Glutamatergic neuron (in vitro differentiated cells): ENCODE data around the gene BORCS6. TPM values are rescaled to one million over a fixed set of nuclear protein-coding genes. Genes with fewer than 3 reads are reported as not detected.

Experiments used
- DNase-seq: peaks from one replicate; pipeline ENCODE4 v3.0.0; 2022
- H3K27ac Mint-ChIP-seq: one replicate; pipeline ENCODE4 v1.8.0; 2020; ENCODE audit warnings: mild to moderate bottlenecking, mixed read lengths, inconsistent platforms; ENCODE audit not compliant: unreplicated experiment
- H3K27me3 Mint-ChIP-seq: one replicate; pipeline ENCODE4 v1.8.0; 2020; ENCODE audit warnings: mild to moderate bottlenecking, moderate library complexity, mixed read lengths, inconsistent platforms; ENCODE audit not compliant: unreplicated experiment
- H3K36me3 Mint-ChIP-seq: one replicate; pipeline ENCODE4 v1.8.0; 2020; ENCODE audit warnings: mild to moderate bottlenecking, mixed read lengths, inconsistent platforms; ENCODE audit not compliant: unreplicated experiment
- H3K4me1 Mint-ChIP-seq: one replicate; pipeline ENCODE4 v1.8.0; 2020; ENCODE audit warnings: mild to moderate bottlenecking, low read depth, mixed read lengths, inconsistent platforms; ENCODE audit not compliant: unreplicated experiment
- H3K4me3 Mint-ChIP-seq: one replicate; pipeline ENCODE4 v1.8.0; 2020; ENCODE audit warnings: mild to moderate bottlenecking, mixed read lengths, inconsistent platforms; ENCODE audit not compliant: unreplicated experiment
- H3K9me3 Mint-ChIP-seq: one replicate; pipeline ENCODE4 v1.8.0; 2020; ENCODE audit warnings: mild to moderate bottlenecking, moderate library complexity, mixed read lengths, inconsistent platforms; ENCODE audit not compliant: unreplicated experiment
- CTCF ChIP-seq: fragments of 200-600 bp; sonication (generic); IDR thresholded peaks from one replicate; pipeline ENCODE4 v1.5.0; 2021; ENCODE audit not compliant: partially characterized antibody, unreplicated experiment
- total RNA-seq: library from RNA; stranded (reverse); fragmentation: NEBNext Ultra II Directional; extraction: Animal tissue kit (Norgen Biotek cat#: 25700); gene quantifications from one replicate; pipeline ENCODE4 v1.2.1, GENCODE V29; 2021; ENCODE audit not compliant: unreplicated experiment

BORCS6 gene
- total RNA-seq, 1 donor from 2014 or later = 14.2 TPM

DNA sequence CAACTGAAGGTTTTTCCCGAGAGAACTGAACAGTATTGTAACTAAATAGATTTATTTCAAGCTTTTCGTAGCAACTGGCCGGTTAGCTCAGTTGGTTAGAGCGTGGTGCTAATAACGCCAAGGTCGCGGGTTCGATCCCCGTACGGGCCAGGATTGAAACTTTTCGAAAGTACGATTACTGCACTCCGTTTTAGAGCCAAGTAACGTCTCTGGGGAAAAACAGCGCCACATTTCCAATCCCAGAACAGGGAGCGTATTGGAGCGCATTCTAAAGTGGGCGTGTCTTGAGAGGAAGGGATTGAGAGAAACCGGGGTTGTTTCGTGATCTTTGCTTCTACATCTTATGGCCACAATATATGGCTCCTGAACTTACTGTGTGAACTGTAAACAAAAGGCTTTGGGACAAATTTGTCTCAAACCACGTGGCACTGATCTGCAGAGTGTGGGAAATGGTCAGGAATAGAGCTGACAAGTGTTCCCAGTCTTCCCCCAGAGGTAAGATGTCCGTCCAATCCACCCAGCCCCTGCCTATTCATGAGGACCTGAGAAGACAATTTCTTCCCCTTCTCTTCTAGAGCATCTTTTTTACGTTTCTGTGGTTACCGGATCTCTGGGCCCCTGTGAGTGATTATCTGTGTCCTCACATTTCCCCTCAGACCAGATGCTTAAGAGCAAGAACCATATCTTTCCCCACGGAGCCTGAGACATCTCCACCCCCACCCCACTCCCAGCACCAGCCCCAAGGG is 2.3 kb downstream of the BORCS6 start:
- no peak for TF ChIP-seq CTCF
- H3K27ac Mint-ChIP-seq = no peak overlapping the region
- peak; percentile 90 for DNase-seq
- no peaks in the 10 kb centered on the region for H3K36me3 Mint-ChIP-seq
- no peak overlapping the region for H3K4me3 Mint-ChIP-seq
- peaks cover 9% of the 10 kb centered on the region for H3K4me1 Mint-ChIP-seq
- peaks cover 13% of the 10 kb centered on the region for H3K9me3 Mint-ChIP-seq
- peaks cover 11% of the 10 kb centered on the region for H3K27me3 Mint-ChIP-seq

DNA sequence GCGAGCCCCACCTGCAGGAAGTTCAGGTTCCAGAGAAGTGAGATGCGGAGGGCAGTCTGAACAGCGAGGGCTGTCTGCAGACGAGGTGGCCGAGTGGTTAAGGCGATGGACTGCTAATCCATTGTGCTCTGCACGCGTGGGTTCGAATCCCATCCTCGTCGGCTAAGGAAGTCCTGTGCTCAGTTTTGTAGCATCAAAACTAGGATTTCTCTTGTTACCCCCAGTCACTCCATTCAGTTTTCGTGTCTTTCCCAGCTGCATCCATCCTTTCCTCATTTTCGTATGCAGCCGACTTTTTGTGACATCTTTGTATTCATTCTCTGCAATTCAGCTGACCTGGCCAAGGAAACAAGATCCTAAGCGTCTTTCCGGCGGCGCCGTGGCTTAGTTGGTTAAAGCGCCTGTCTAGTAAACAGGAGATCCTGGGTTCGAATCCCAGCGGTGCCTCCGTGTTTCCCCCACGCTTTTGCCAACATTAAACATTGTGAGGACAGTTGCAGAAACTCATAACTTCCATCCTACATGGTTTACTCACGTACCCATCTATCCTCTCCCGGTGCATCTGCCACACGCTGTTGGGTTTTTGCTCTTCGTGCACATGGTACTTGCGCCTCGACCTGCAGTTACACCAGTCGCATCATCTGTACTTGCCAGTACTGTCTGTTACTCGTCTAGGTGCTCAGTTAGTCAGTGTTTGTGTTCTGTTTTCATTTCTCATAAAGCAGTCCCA is 3.0 kb downstream of the BORCS6 start:
- no peaks in the 10 kb centered on the region for H3K36me3 Mint-ChIP-seq

GRCh38 chr17:8186446-8186786 is 3.6 kb downstream of the BORCS6 start:
- Mint-ChIP-seq H3K9me3 (peaks cover 13% of the 10 kb centered on the region), H3K27me3 (peaks cover 9% of the 10 kb centered on the region), H3K36me3 (no peaks in the 10 kb centered on the region), H3K4me3 (no peak overlapping the region), H3K27ac (no peak overlapping the region), H3K4me1 (peaks cover 9% of the 10 kb centered on the region)
- no peak for DNase-seq
- TF ChIP-seq CTCF = no peak

More for the DNA sequence above, 3.0 kb downstream of the BORCS6 start:
- H3K27me3 Mint-ChIP-seq = peaks cover 11% of the 10 kb centered on the region
- DNase-seq = peak; percentile 92
- H3K4me1 Mint-ChIP-seq = peaks cover 9% of the 10 kb centered on the region
- H3K4me3 Mint-ChIP-seq = no peak overlapping the region
- H3K9me3 Mint-ChIP-seq = peaks cover 13% of the 10 kb centered on the region
- H3K27ac Mint-ChIP-seq = no peak overlapping the region
- no peak for TF ChIP-seq CTCF

DNA sequence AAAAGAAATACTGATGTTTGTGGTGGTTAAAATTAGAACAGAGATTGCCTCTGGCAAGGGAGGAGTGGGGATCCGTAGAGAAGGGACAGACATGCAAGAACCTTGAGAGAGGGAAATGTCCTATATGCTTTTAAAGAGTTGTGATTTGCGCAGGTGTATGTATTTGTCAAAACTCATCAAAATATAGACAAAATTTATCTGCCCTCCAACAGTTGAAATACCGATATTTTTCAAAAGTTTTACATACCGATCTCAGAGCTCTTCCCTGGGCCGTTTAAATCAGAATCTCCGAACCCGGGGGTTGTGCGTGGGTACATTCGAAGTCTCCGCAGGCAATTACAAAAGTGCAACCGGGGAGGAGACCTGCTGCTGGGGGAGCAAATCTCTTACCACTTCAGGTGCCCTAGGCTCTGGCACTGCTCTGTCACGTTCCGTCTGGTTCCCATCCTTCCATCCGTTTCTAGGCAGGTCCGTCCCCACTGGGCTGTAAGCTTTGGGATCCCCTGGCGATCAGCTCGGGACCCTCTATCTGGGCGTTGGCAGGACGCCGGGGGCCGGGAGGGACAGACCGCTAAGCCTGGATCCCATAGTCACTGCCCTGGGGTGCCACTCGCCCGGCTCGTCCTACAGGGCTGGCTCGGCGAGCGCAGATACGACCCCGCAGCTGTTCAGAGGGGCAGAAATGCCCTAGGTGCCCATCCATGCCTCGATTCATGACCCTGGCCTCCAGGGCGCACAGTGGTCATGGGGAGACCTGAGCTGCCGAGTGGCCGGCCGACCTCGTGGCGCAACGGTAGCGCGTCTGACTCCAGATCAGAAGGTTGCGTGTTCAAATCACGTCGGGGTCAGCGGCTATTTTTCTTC is 4.2 kb downstream of the BORCS6 start:
- no peak overlapping the region for H3K27ac Mint-ChIP-seq
- no peaks in the 10 kb centered on the region for H3K36me3 Mint-ChIP-seq
- TF ChIP-seq CTCF = no peak
- peaks cover 16% of the 10 kb centered on the region for H3K9me3 Mint-ChIP-seq
- no peak overlapping the region for H3K4me3 Mint-ChIP-seq
- peaks cover 8% of the 10 kb centered on the region for H3K27me3 Mint-ChIP-seq
- peaks cover 7% of the 10 kb centered on the region for H3K4me1 Mint-ChIP-seq
- peak; percentile 92 for DNase-seq
